ENCODE results near the gene ANO9. TPM values are rescaled to one million over a fixed set of nuclear protein-coding genes. Genes with fewer than 3 reads are reported as not detected.

ANO9 gene
- total and polyA plus RNA-seq, 9 donors, result 0.12 to 11.4 (median 0.77) TPM

- Histone ChIP-seq H3K27ac (no peak overlapping the region), H3K4me1 (ENCODE audit: insufficient read depth) (no peaks in the 10 kb centered on the region), H3K9me3 (no peaks in the 10 kb centered on the region), H3K36me3 (no peaks in the 10 kb centered on the region), H3K27me3 (no peaks in the 10 kb centered on the region), H3K4me3 (no peak overlapping the region)
- 80 to 83% (median 83%) methylated on average over 19 to 20 of the region's 20 CpGs for WGBS, 3 donors
- DNase-seq, result peak in 1 of 5 donors; percentile 16
- intact Hi-C loops (cut with DNase I), result no loop called here
- TF ChIP-seq CTCF (IDR thresholded peaks at IDR 0.05) (no peak), EP300 (IDR thresholded peaks at IDR 0.05) (no peak)
Measured at GRCh38 chr11:398826-399225, 43.0 kb downstream of the ANO9 start.

GRCh38 chr11:396948-397548 is 44.8 kb downstream of the ANO9 start:
- no peaks in the 10 kb centered on the region for H3K9me3 ChIP-seq
- no peaks in the 10 kb centered on the region for H3K4me1 ChIP-seq (ENCODE audit: insufficient read depth)
- DNase-seq, result peak; percentile 61 to 79 (median 78)
- H3K27me3 ChIP-seq, result no peaks in the 10 kb centered on the region
- H3K36me3 ChIP-seq, result no peaks in the 10 kb centered on the region
- TF ChIP-seq EP300 (IDR thresholded peaks at IDR 0.05) (no peak), CTCF (IDR thresholded peaks at IDR 0.05) (peak; percentile 33 to 79 (median 76))
- no peak overlapping the region for H3K27ac ChIP-seq
- 17 to 27% (median 21%) methylated on average over 1 to 43 of the region's 43 CpGs for WGBS, 3 donors
- intact Hi-C loops (cut with DNase I), result no loop called here
- peak overlapping the region; percentile 24 for H3K4me3 ChIP-seq

DNA sequence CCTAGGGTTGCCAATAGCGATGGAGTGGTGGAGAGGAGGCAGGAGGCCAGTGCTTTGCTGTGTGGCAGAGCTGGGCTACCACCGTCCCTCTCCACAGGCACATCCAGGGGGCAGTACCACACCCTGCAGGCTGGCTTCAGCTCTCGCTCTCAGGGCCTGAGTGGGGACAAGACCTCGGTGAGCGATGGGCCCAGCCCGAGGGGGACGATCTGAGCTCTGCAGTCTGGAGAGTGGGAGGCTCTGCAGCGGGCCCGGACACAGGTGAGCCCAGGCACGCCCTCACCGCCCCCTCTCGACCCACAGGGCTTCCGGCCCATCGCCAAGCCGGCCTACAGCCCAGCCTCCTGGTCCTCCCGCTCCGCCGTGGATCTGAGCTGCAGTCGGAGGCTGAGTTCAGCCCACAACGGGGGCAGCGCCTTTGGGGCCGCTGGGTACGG is 45.3 kb downstream of the ANO9 start:
- H3K27ac ChIP-seq, result no peak overlapping the region
- peak overlapping the region; percentile 24 for H3K4me3 ChIP-seq
- DNase-seq, result no peak
- 18 to 35% (median 28%) methylated on average over 10 to 23 of the region's 23 CpGs for WGBS, 3 donors
- no peaks in the 10 kb centered on the region for H3K9me3 ChIP-seq
- intact Hi-C loops (cut with DNase I), result no loop called here
- H3K4me1 ChIP-seq (ENCODE audit: insufficient read depth), result no peaks in the 10 kb centered on the region
- H3K27me3 ChIP-seq, result no peaks in the 10 kb centered on the region
- no peaks in the 10 kb centered on the region for H3K36me3 ChIP-seq
- TF ChIP-seq CTCF (IDR thresholded peaks at IDR 0.05) (no peak), POLR2A (IDR thresholded peaks at IDR 0.05) (no peak), EP300 (IDR thresholded peaks at IDR 0.05) (no peak)

- Histone ChIP-seq H3K27me3 (no peaks in the 10 kb centered on the region), H3K27ac (no peak overlapping the region), H3K9me3 (no peaks in the 10 kb centered on the region), H3K4me3 (no peak overlapping the region), H3K4me1 (ENCODE audit: insufficient read depth) (no peaks in the 10 kb centered on the region), H3K36me3 (no peaks in the 10 kb centered on the region)
- no peak for TF ChIP-seq EP300 (IDR thresholded peaks at IDR 0.05)
- no peak for TF ChIP-seq POLR2A (IDR thresholded peaks at IDR 0.05)
- TF ChIP-seq CTCF (IDR thresholded peaks at IDR 0.05), result no peak
- intact Hi-C loops (cut with DNase I), result no loop called here
- DNase-seq, result no peak
- WGBS, 3 donors, result 60 to 72% (median 71%) methylated on average over 11 of the region's 11 CpGs
Measured at GRCh38 chr11:395866-396265, 45.9 kb downstream of the ANO9 start.
